Measurements from ENCODE around the gene COIL.

Gene COIL, protein sequence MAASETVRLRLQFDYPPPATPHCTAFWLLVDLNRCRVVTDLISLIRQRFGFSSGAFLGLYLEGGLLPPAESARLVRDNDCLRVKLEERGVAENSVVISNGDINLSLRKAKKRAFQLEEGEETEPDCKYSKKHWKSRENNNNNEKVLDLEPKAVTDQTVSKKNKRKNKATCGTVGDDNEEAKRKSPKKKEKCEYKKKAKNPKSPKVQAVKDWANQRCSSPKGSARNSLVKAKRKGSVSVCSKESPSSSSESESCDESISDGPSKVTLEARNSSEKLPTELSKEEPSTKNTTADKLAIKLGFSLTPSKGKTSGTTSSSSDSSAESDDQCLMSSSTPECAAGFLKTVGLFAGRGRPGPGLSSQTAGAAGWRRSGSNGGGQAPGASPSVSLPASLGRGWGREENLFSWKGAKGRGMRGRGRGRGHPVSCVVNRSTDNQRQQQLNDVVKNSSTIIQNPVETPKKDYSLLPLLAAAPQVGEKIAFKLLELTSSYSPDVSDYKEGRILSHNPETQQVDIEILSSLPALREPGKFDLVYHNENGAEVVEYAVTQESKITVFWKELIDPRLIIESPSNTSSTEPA

DNA sequence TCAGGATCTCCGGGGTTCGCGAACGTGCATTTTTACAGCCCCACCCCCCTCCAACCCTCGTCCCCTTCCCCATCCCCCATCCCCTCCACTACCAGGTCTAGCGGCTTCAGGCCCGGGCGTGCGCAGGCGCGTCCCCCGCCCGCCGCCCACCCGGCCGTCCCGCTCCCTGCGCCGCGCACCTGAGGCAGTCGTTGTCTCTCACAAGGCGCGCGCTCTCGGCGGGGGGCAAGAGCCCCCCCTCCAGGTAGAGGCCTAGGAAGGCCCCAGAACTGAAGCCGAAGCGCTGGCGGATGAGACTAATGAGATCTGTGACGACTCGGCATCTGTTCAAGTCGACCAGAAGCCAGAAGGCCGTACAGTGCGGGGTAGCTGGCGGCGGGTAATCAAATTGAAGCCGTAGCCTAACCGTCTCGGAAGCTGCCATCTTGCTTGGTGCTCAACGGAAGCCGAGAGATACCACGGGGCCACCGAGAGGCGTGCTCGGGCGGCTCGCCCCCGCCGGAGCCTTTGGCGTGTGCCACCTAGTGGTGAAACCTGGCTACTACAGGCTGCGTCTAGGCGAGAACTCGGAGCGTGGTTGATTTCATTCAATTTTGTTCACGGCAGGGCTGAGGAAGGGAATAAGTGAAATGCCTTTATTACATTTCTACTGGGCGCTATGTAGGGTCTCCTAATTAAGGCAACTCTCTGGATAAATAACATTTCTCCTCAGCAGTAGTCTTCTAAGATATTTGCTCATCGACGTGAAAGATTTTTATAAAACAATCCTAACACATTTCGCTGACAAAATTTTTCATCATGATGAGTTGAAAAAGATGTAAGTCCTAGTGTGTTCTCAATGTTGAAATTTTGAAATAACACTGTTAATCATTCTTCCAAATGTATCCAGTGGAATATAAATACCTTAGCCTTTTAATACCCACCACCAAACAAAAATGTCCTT, at the start of gene COIL:
TSS of gene COIL (minus strand) at position 455 of the 943 bp plus-strand sequence. CDS start at position 424, 31 bp downstream.
- H3K27me3 Mint-ChIP-seq, result no peaks in the 10 kb centered on the region

DNA sequence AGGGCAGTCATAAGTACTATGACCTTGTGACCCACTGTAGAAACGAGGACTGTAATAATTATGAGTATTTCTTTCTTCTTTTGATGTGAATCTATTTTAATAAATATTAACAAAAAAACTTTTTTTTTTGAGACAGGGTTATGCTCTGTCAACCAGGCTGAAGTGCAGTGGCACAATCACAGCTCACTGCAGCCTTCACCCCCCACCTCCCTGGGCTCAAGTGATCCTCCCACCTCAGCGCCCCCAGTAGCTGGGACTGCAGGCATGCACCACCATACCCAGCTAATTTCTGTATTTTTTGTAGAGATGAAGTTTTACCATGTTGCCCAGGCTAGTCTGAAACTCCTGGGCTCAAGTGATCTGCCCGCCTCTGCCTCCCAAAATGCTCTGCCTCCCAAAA, 49.6 kb upstream of the COIL start:
- no peak overlapping the region for H3K27ac Mint-ChIP-seq
- peaks cover 2% of the 10 kb centered on the region for H3K36me3 Mint-ChIP-seq (ENCODE audit: low read depth)
- H3K4me3 Mint-ChIP-seq, result no peak overlapping the region

More for the DNA sequence above, at the start of gene COIL:
- Mint-ChIP-seq H3K4me1 (ENCODE audit: low read depth) (peaks cover 28% of the 10 kb centered on the region), H3K36me3 (ENCODE audit: low read depth) (peaks cover 23% of the 10 kb centered on the region), H3K9me3 (no peaks in the 10 kb centered on the region), H3K4me3 (peak within 1 kb of the TSS; percentile 88), H3K27ac (peak within 1 kb of the TSS; percentile 95)
- DNase-seq, result peak; percentile 97

DNA sequence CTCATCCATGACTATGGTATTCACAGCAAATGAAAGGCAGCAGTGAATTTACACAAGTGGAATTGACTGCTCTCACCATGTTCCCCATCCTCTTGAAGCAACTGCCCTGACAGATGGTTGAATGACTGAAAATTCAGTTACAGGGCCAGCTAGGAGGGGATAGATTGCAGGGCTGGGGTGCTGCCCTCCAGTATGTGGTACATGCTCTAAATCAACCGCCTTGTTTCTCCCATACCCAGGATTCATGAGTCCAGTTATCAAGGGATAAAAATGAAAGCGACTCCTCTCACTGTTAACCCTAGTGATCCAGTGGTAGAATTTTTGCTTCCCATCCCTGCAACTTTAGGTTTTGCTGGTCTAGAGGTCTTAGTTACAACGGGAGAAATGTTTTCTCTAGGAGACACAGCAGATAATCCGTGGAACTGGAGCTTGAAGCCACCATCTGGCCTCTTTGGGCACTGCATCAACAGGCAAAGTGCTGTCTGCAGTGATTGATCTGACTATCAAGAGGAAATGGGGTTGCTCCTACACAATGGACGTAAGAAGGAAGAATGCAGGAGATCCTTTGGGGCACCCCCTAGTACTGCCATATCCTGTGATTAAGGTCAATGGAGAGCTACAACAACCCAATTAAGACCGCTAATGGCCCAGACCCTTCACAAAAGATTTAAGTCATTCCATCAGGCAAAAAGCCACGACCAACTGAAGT, 49.0 kb upstream of the COIL start:
- H3K27ac Mint-ChIP-seq, result no peak overlapping the region
- H3K4me3 Mint-ChIP-seq, result peak overlapping the region; percentile 0
- peaks cover 6% of the 10 kb centered on the region for H3K27me3 Mint-ChIP-seq

More for the DNA sequence above, 49.6 kb upstream of the COIL start:
- no peak for DNase-seq
- Mint-ChIP-seq H3K4me1 (ENCODE audit: low read depth) (peaks cover 10% of the 10 kb centered on the region), H3K27me3 (peaks cover 6% of the 10 kb centered on the region), H3K9me3 (no peaks in the 10 kb centered on the region)

DNA sequence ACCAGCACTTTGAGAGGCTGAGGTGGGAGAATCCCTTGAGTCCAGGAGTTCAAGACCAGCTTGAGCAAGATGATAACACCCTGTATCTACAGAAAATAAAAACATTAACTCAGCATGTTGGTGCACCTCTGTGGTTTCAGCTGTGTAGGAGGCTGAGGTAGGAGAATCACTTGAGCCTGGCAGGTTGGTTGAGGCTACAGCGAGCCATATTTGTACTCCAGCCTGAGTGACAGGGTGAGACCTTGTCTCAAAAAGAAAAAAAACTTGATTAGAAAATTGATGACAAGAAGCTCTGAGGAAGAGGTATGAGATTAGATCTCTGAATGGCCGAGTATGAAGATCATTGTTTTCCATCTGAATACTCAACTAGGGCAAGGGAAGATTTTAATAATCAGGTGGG, 48.1 kb upstream of the COIL start:
- no peak for DNase-seq
- Mint-ChIP-seq H3K9me3 (no peaks in the 10 kb centered on the region), H3K36me3 (ENCODE audit: low read depth) (peaks cover 8% of the 10 kb centered on the region), H3K27me3 (peaks cover 6% of the 10 kb centered on the region), H3K4me3 (no peak overlapping the region), H3K4me1 (ENCODE audit: low read depth) (peaks cover 10% of the 10 kb centered on the region), H3K27ac (no peak overlapping the region)

More for the DNA sequence above, 49.0 kb upstream of the COIL start:
- peak; percentile 60 for DNase-seq
- peaks cover 10% of the 10 kb centered on the region for H3K4me1 Mint-ChIP-seq (ENCODE audit: low read depth)
- H3K9me3 Mint-ChIP-seq, result no peaks in the 10 kb centered on the region
- peaks cover 3% of the 10 kb centered on the region for H3K36me3 Mint-ChIP-seq (ENCODE audit: low read depth)

DNA sequence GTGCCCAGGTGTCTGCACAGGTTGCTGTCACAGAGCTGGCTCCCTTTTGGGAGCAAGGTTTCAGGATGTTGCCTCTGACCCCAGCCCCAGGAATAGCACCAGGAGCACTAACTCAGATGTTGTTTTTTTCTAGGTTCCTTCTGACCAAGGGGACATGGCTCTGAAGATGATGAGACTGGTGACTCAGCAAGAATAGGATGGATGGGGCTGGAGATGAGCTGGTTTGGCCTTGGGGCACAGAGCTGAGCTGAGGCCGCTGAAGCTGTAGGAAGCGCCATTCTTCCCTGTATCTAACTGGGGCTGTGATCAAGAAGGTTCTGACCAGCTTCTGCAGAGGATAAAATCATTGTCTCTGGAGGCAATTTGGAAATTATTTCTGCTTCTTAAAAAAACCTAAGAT, 45.2 kb upstream of the COIL start:
- H3K36me3 Mint-ChIP-seq (ENCODE audit: low read depth), result peaks cover 27% of the 10 kb centered on the region
- H3K4me1 Mint-ChIP-seq (ENCODE audit: low read depth), result peaks cover 10% of the 10 kb centered on the region
- H3K4me3 Mint-ChIP-seq, result no peak overlapping the region
- no peak for DNase-seq
- H3K27ac Mint-ChIP-seq, result no peak overlapping the region
- peaks cover 6% of the 10 kb centered on the region for H3K27me3 Mint-ChIP-seq
- H3K9me3 Mint-ChIP-seq, result no peaks in the 10 kb centered on the region

DNA sequence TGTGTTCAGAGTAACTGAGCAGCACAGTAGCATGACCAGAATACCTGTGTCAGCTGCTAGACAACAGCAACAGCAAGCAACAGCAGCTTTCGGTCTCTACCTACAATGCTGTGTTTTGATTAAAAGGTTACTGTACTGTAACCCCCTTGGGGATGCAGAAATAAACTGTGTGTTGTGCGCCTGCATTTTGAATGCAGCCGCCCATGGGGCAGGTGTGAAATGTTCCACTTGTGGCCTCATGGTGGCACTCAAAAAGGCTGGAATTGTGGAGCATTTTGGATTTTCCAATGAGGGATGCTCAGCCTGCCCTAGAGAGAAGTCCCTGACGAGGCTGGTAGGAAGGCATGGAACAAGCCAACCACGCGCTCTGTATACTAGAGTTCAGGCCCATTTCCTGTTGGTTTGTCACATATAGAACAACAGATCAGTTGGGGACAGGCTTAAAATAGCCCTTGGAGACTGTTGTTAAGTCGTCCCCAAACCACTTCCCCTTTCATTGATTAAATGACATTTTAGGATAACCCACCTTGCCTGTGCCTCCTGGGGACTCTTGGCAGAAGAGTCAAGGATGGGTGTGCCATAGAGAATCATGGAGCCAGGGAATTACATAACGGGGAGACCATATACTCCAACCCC, 44.2 kb upstream of the COIL start:
- no peak for DNase-seq
- Mint-ChIP-seq H3K27me3 (peaks cover 6% of the 10 kb centered on the region), H3K27ac (no peak overlapping the region), H3K4me3 (no peak overlapping the region), H3K36me3 (ENCODE audit: low read depth) (peaks cover 32% of the 10 kb centered on the region), H3K9me3 (no peaks in the 10 kb centered on the region), H3K4me1 (ENCODE audit: low read depth) (peaks cover 5% of the 10 kb centered on the region)

DNA sequence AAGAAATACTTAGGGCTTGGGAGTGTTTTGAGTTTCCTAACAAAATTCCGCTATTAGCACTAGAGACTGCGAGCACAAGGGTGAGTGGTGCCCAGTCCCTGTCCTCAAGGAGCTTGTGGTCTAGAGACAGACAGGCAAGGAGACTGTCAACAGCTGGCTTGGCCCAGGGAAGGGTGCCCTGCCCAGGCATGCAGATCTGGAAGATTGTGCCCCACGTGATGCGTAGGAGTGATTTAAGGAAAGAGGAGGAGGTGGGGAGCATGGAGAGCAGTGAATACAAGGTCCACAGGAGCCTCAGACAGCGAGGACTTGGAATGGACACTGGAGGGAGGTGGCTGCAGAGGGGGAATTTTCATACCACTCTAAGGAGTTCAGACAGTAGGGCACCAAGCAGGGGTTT, 42.1 kb upstream of the COIL start:
- H3K27ac Mint-ChIP-seq, result no peak overlapping the region
- no peaks in the 10 kb centered on the region for H3K9me3 Mint-ChIP-seq
- no peak overlapping the region for H3K4me3 Mint-ChIP-seq
- peaks cover 36% of the 10 kb centered on the region for H3K36me3 Mint-ChIP-seq (ENCODE audit: low read depth)
- H3K4me1 Mint-ChIP-seq (ENCODE audit: low read depth), result no peaks in the 10 kb centered on the region
- no peaks in the 10 kb centered on the region for H3K27me3 Mint-ChIP-seq
- no peak for DNase-seq

DNA sequence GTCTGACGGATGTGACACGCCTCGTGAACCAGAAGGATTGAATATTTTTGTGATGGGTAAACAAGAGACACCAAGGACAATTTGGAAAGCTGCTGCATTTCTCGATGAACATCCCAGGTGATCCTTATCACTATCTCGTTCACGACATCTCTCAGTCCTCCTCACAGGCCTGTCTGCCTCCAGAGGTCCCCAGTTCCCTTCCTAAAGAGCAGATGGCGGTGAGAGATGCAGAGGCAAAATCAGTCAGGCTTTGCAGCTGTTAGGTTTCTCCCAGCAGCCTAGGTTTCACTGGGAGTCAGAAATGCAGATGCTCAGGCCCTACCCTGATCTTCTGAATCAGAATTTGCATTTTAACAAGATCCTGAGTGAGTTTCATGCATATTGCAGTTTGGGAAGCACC, 40.7 kb upstream of the COIL start:
- H3K27ac Mint-ChIP-seq, result no peak overlapping the region
- H3K4me3 Mint-ChIP-seq, result no peak overlapping the region
- no peaks in the 10 kb centered on the region for H3K27me3 Mint-ChIP-seq
- no peaks in the 10 kb centered on the region for H3K4me1 Mint-ChIP-seq (ENCODE audit: low read depth)
- peaks cover 40% of the 10 kb centered on the region for H3K36me3 Mint-ChIP-seq (ENCODE audit: low read depth)
- no peak for DNase-seq
- H3K9me3 Mint-ChIP-seq, result no peaks in the 10 kb centered on the region

DNA sequence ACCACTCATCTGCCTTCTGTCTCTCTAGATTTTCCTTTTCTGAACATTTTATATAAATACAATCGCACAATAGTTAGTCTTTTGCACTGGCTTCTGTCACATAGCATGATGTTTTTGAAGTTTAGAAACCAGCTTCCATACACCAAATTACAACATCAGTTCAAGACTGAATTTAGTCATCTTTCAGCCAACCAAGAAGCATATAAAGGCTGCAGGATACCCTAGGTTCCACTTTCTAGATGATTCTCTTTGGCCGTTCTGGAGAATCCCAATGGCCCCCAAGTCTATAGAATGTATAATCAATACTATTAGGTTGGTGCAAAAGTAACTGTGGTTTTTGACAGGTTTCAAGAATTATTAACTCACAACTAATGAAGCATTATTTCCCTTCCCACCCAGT, 36.5 kb upstream of the COIL start:
- H3K27me3 Mint-ChIP-seq, result no peaks in the 10 kb centered on the region
- peaks cover 42% of the 10 kb centered on the region for H3K36me3 Mint-ChIP-seq (ENCODE audit: low read depth)
- no peaks in the 10 kb centered on the region for H3K4me1 Mint-ChIP-seq (ENCODE audit: low read depth)
- no peaks in the 10 kb centered on the region for H3K9me3 Mint-ChIP-seq
- H3K27ac Mint-ChIP-seq, result no peak overlapping the region
- DNase-seq, result no peak
- H3K4me3 Mint-ChIP-seq, result no peak overlapping the region

DNA sequence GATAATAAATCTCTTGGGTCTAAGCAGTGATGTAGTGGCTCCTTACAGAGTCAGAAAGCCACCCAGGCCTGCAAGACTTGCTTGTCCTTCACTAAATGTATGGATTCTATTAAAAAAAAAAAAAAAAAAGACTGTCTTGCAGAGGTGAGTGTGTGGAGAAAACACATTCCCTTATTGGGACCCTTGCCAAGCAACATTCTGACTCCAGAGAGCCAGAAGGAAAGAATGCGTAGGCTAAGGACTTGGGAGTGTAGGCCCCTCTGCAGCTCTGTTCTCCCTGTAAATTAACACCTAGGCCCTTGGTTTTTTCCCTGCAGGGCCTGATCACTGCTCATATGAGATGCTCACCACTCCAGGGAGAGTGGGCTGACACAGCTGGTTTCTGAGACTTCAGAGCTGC, 34.9 kb upstream of the COIL start:
- Mint-ChIP-seq H3K4me1 (ENCODE audit: low read depth) (no peaks in the 10 kb centered on the region), H3K36me3 (ENCODE audit: low read depth) (peaks cover 38% of the 10 kb centered on the region), H3K4me3 (no peak overlapping the region)

DNA sequence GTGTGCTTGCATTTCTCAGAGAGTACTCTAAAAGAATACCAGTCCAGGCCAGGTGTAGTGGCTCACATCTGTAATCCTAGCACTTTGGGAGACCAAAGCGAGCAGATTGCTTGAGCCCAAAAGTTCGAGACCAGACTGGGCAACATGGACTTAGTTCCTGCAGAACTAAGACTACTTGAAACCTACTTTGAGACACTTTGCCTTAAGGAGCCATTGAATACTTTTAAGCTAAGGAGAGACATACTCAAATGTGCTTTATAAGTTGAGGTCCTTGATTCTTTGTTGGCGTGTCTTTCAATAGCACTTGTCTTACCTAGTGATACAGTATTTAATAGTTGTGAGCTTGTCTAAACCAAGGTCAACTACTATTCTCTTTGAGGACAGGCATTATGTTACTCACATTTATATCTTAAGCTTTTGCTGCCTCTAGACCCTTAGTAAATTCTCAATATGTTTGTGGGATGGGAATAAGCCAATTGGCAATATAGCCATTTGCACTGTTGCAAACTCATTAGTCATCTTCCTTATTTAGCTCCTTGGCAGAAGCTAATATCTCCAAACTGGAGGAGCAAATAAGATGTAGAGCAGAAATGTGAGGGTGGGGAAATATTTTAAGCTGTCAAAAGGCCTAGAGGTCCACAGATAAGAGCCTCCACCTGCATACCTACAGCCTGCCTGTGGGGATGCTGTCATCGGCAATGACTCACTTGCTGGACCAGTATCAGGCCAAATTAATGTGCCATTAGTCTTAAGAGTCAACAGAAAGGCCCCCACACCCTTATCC, 33.4 kb upstream of the COIL start:
- H3K9me3 Mint-ChIP-seq, result no peaks in the 10 kb centered on the region
- no peak overlapping the region for H3K4me3 Mint-ChIP-seq
- H3K4me1 Mint-ChIP-seq (ENCODE audit: low read depth), result no peaks in the 10 kb centered on the region
- H3K36me3 Mint-ChIP-seq (ENCODE audit: low read depth), result peaks cover 43% of the 10 kb centered on the region
- no peak overlapping the region for H3K27ac Mint-ChIP-seq
- no peak for DNase-seq
- H3K27me3 Mint-ChIP-seq, result no peaks in the 10 kb centered on the region

More for the DNA sequence above, 34.9 kb upstream of the COIL start:
- Mint-ChIP-seq H3K27me3 (no peaks in the 10 kb centered on the region), H3K27ac (no peak overlapping the region), H3K9me3 (no peaks in the 10 kb centered on the region)
- no peak for DNase-seq

DNA sequence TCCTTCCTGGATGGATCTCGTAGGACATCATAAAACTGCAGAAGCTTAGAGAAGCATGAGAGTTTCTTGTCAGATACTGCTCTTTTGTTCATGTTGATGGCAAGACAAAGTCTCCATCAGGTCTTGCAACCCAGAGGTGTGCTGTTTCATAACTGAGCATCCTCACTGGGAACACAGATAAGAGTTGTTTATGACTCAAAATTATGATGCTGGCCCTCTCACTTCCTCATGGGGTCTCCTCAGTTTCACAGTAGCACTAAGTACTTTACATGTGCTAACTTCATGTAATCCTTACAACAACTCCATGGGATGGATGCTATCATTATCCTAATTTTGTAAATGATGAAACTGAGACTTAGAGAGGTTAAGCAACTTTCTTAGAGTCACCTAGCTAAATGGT, 31.5 kb upstream of the COIL start:
- no peaks in the 10 kb centered on the region for H3K9me3 Mint-ChIP-seq
- H3K27ac Mint-ChIP-seq, result no peak overlapping the region
- H3K4me3 Mint-ChIP-seq, result no peak overlapping the region
- no peaks in the 10 kb centered on the region for H3K27me3 Mint-ChIP-seq
- no peak for DNase-seq
- peaks cover 51% of the 10 kb centered on the region for H3K36me3 Mint-ChIP-seq (ENCODE audit: low read depth)
- H3K4me1 Mint-ChIP-seq (ENCODE audit: low read depth), result no peaks in the 10 kb centered on the region

DNA sequence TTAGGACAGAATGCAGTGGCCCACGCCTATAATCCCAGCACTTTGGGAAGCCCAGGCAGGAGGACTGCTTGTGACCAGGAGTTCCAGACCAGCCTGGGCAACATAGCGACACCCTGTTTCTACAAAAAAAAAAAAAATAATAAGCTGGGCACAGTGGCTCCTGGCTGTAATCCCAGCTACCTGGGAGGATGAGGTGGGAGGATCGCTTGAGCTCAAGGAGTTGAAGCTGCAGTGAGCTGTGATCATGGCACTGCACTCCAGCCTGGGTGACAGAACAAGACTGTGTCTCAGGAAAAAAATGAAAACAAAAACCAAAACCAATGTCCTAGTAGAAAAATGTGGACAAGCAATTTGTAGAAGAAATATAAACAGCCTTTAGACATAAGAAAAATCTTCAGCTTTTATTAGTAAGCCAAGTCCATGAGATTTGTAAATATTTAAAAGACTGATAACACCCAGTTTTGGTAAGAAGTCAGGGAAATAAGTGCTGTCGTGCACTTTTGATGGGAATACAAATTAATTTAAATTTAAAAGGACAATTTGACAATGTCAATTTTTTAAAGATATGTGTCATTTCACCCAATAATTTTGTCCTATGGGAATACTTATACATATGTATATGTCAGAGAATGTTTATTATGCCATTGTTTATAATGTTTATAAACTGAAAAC, 28.2 kb upstream of the COIL start:
- no peak for DNase-seq
- H3K4me1 Mint-ChIP-seq (ENCODE audit: low read depth), result no peaks in the 10 kb centered on the region
- no peaks in the 10 kb centered on the region for H3K9me3 Mint-ChIP-seq
- peaks cover 61% of the 10 kb centered on the region for H3K36me3 Mint-ChIP-seq (ENCODE audit: low read depth)
- H3K27ac Mint-ChIP-seq, result no peak overlapping the region
- H3K27me3 Mint-ChIP-seq, result no peaks in the 10 kb centered on the region
- no peak overlapping the region for H3K4me3 Mint-ChIP-seq

All from activated T-cell treated with anti-CD3 and anti-CD28 coated beads, Interleukin-2, amount 50 U/mL, for 24 hours (primary cell).